GM21447 (cell line): Measurements from ENCODE around the gene ITFG1.
"Not testable (repeated sequence)": the region's sequence is repeated elsewhere in the genome, so short reads cannot be mapped to it uniquely, and the experiment has no call there.

Experiments used
- ATAC-seq: cut with Tn5 transposase; IDR thresholded peaks from one replicate; pipeline ENCODE4 v1.9.1; 2021; ENCODE audit not compliant: unreplicated experiment

ITFG1 gene

GRCh38 chr16:47161464-47161863, 299.4 kb downstream of the ITFG1 start:
- ATAC-seq: no peak

- no peak for ATAC-seq
Measured at GRCh38 chr16:47160422-47160821, 300.4 kb downstream of the ITFG1 start.

- no peak for ATAC-seq
Measured at GRCh38 chr16:47158992-47159391, 301.9 kb downstream of the ITFG1 start.

- ATAC-seq: no peak
Measured at GRCh38 chr16:47156680-47157215, 304.1 kb downstream of the ITFG1 start.

GRCh38 chr16:47152501-47152900, 308.4 kb downstream of the ITFG1 start:
- not testable (repeated sequence) for ATAC-seq

GRCh38 chr16:47150067-47150466, 310.8 kb downstream of the ITFG1 start:
- ATAC-seq: no peak

- no peak for ATAC-seq
Measured at GRCh38 chr16:47144559-47144877, 316.3 kb downstream of the ITFG1 start.

- ATAC-seq: peak; percentile 45
Measured at GRCh38 chr16:47143677-47144558, 316.9 kb downstream of the ITFG1 start, which contains the start of gene NETO2. TSS of gene NETO2 (minus strand) at chr16:47143945. CDS start at chr16:47143612, 333 bp downstream.

- ATAC-seq: peak; percentile 60
Measured at GRCh38 chr16:47142821-47143676, 317.8 kb downstream of the ITFG1 start.

GRCh38 chr16:47142486-47142820, 318.4 kb downstream of the ITFG1 start:
- ATAC-seq: no peak

GRCh38 chr16:47141773-47142485, 318.9 kb downstream of the ITFG1 start:
- peak; percentile 63 for ATAC-seq

GRCh38 chr16:47140686-47141085, 320.2 kb downstream of the ITFG1 start:
- no peak for ATAC-seq

GRCh38 chr16:47139561-47140185, 321.2 kb downstream of the ITFG1 start:
- ATAC-seq: no peak

- not testable (repeated sequence) for ATAC-seq
Measured at GRCh38 chr16:47137925-47138324, 322.9 kb downstream of the ITFG1 start.

- ATAC-seq: no peak
Measured at GRCh38 chr16:47136099-47136842, 324.6 kb downstream of the ITFG1 start.

- no peak for ATAC-seq
Measured at GRCh38 chr16:47134550-47134949, 326.3 kb downstream of the ITFG1 start.

- no peak for ATAC-seq
Measured at GRCh38 chr16:47132308-47132707, 328.6 kb downstream of the ITFG1 start.

- ATAC-seq: no peak
Measured at GRCh38 chr16:47129755-47130435, 331.0 kb downstream of the ITFG1 start.

- ATAC-seq: no peak
Measured at GRCh38 chr16:47127541-47127940, 333.3 kb downstream of the ITFG1 start.
